ENCODE results near the gene SC5D.
A peak's percentile ranks its signal among the peaks of the same experiment; 100 is the strongest.

The SC5D gene

DNA sequence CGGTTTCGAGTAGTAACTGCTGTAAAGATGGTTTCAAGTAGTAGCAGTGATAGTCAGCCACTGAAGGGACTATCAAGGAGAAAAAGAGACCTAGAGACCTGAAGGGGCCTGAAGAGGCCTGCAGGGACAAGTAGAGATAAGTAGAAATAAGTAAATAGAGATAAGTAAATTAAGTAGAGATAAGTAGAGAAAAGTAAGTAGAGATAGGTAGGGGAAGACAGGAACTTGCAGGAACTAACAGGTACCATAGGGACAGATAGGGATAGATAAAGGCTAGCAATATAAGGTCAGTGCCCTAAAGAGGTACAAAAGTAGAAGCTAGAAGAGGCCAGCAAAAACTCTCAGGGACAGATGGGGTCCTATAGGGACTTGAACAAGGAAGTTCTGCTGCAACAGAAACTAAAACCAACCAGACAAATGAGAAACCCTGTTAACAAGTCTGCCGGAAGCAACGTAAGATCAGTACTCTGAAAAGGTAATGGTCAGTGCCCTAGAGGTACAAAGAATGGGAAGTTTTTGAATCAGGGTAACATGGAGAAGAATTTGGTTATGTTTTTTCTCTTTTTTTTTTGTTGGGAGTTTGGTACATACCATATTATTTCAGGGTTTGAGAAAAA is 9.6 kb upstream of the SC5D start:
- Histone ChIP-seq H3K4me1 (ENCODE audit: control insufficient read depth in 5 of 5, insufficient read depth in 5 of 5, low read length in 5 of 5) (peaks cover 0 to 9% (median 0%) of the 10 kb centered on the region in 5 donors), H3K4me3 (ENCODE audit: low read depth in 1 of 5, low read length in 5 of 5) (no peak overlapping the region), H3K9ac (ENCODE audit: low read length in 5 of 5) (no peak overlapping the region), H3K36me3 (ENCODE audit: control insufficient read depth in 5 of 5, insufficient read depth in 5 of 5, low read length in 5 of 5) (no peaks in the 10 kb centered on the region), H3K9me3 (ENCODE audit: control insufficient read depth in 5 of 5, low read length in 5 of 5) (peaks cover 0 to 14% (median 7%) of the 10 kb centered on the region in 5 donors), H3K27ac (ENCODE audit: low read depth, low read length) (no peak overlapping the region), H3K27me3 (ENCODE audit: control insufficient read depth in 5 of 5, insufficient read depth in 4 of 5, low read length in 5 of 5) (peaks cover 0 to 4% (median 0%) of the 10 kb centered on the region in 5 donors)

DNA sequence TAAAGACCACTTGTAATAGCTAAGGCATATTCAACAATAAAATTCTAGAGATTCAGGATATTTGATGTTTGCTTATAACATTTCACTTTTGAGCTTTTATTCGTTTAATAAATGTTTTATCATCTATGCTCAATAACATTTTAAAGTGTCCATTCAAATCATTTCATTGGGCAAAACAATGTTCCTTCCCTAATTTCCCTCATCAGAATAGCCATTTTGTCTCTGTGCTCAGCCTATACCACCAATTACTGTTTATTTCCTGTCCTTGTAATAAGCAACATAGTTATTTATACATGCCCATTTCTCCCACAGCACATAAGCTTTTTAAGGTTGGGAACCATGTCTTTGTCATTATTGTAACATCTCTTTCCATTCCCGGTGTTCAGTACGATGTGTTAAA is 1.3 kb upstream of the SC5D start:
- peaks cover 0 to 26% (median 16%) of the 10 kb centered on the region in 5 donors for H3K4me1 ChIP-seq (ENCODE audit: control insufficient read depth in 5 of 5, insufficient read depth in 5 of 5, low read length in 5 of 5)
- no peak overlapping the region for H3K4me3 ChIP-seq (ENCODE audit: low read depth in 1 of 5, low read length in 5 of 5)
- H3K27ac ChIP-seq (ENCODE audit: low read depth, low read length) = no peak overlapping the region
- no peaks in the 10 kb centered on the region for H3K36me3 ChIP-seq (ENCODE audit: control insufficient read depth in 5 of 5, insufficient read depth in 5 of 5, low read length in 5 of 5)
- H3K9me3 ChIP-seq (ENCODE audit: control insufficient read depth in 5 of 5, low read length in 5 of 5) = no peaks in the 10 kb centered on the region
- peaks cover 0 to 2% (median 0%) of the 10 kb centered on the region in 5 donors for H3K27me3 ChIP-seq (ENCODE audit: control insufficient read depth in 5 of 5, insufficient read depth in 4 of 5, low read length in 5 of 5)
- H3K9ac ChIP-seq (ENCODE audit: low read length in 5 of 5) = no peak overlapping the region

DNA sequence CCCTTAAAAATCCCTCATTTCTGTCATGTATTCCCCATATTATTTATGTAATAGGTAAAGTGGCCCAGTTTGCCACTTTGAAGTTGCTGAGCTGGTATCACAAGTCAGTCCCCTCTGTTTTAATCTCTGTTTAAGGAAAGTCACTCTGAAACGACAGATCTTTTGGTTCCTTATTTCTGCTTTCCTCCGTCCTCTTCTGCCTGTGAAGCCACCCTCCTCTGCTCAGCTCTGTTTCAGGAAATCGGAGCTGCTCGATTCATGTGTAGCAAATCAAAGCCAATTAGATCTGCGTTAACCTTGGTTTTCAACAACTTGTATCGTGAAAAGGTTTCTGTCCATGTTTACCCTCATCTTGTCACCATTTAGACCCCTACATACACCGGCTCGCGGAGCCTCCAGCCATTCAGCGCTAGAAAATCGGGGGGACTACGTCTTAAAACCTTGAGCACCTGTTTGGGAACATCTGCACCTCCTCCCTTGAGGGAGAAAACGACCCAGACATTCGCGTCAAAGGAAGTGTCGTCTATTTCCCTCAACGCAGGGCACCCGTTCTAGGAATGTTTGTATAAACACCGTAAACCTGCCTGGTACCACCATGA is 576 bp upstream of the SC5D start:
- Histone ChIP-seq H3K4me3 (ENCODE audit: low read depth in 1 of 5, low read length in 5 of 5) (peak overlapping the region; percentile 85 to 93 (median 91)), H3K9ac (ENCODE audit: low read length in 5 of 5) (peak overlapping the region; percentile 68 to 83 (median 73)), H3K9me3 (ENCODE audit: control insufficient read depth in 5 of 5, low read length in 5 of 5) (no peaks in the 10 kb centered on the region), H3K27ac (ENCODE audit: low read depth, low read length) (peak overlapping the region; percentile 73), H3K36me3 (ENCODE audit: control insufficient read depth in 5 of 5, insufficient read depth in 5 of 5, low read length in 5 of 5) (no peaks in the 10 kb centered on the region), H3K4me1 (ENCODE audit: control insufficient read depth in 5 of 5, insufficient read depth in 5 of 5, low read length in 5 of 5) (peaks cover 0 to 26% (median 16%) of the 10 kb centered on the region in 5 donors), H3K27me3 (ENCODE audit: control insufficient read depth in 5 of 5, insufficient read depth in 4 of 5, low read length in 5 of 5) (peaks cover 0 to 2% (median 0%) of the 10 kb centered on the region in 5 donors)

DNA sequence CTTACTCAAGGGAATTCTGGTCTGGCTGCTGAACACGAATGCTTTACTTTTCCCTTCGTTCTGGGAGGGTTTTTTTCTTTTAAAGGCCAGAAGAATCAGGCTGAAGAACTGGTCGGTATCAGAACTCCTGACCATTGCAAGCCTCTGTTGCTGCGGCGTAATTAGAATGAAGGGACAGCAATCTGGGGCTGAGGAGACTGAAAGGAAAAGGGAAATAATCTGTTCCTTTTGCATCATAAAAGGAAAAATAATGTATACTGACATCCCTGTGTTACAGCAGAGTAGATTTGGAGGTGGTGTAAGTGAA is 670 bp downstream of the SC5D start:
- Histone ChIP-seq H3K27ac (ENCODE audit: low read depth, low read length) (peak overlapping the region; percentile 73), H3K4me3 (ENCODE audit: low read depth in 1 of 5, low read length in 5 of 5) (peak overlapping the region; percentile 83 to 93 (median 89)), H3K36me3 (ENCODE audit: control insufficient read depth in 5 of 5, insufficient read depth in 5 of 5, low read length in 5 of 5) (no peaks in the 10 kb centered on the region), H3K9ac (ENCODE audit: low read length in 5 of 5) (peak overlapping the region; percentile 9 to 89 (median 87)), H3K9me3 (ENCODE audit: control insufficient read depth in 5 of 5, low read length in 5 of 5) (no peaks in the 10 kb centered on the region), H3K27me3 (ENCODE audit: control insufficient read depth in 5 of 5, insufficient read depth in 4 of 5, low read length in 5 of 5) (peaks cover 0 to 2% (median 0%) of the 10 kb centered on the region in 5 donors), H3K4me1 (ENCODE audit: control insufficient read depth in 5 of 5, insufficient read depth in 5 of 5, low read length in 5 of 5) (peaks cover 0 to 26% (median 16%) of the 10 kb centered on the region in 5 donors)

DNA sequence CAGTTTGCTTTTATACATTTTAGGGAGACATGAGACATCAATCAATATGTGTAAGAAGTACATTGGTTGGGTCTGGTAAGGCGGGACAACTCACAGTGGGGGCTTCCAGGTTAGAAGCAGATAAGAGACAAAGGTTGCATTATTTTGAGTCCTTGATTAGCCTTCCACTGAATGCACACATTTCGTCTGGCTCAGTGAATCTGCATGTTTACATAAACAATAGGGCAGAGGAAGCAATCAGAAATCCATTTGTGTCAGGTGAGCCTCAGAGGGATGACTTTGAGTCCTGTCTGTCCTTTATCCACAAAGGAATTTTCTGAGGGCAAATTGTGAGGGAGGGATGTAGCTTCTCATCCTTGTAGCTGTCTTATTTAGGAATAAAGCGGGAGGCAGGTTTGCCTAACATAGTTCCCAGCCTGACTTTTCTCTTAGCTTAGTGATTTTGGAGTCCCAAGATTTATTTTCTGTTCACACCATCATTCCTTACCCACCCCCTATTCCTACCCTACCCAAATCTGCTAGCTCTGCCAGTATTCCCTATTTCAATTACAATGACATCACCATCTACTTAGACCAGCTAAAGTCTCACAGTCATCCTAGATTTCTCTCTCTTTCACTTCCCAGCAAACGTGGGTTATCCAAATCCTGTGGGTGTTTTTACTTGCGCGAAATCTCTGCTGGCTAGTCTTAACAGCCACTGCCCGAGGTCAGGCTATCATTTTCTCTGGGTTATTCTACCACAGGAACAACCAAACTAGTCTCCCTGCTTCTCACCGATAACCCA is 2.9 kb downstream of the SC5D start:
- Histone ChIP-seq H3K4me1 (ENCODE audit: control insufficient read depth in 5 of 5, insufficient read depth in 5 of 5, low read length in 5 of 5) (peaks cover 0 to 31% (median 20%) of the 10 kb centered on the region in 5 donors), H3K27ac (ENCODE audit: low read depth, low read length) (no peak overlapping the region), H3K4me3 (ENCODE audit: low read depth in 1 of 5, low read length in 5 of 5) (no peak overlapping the region), H3K27me3 (ENCODE audit: control insufficient read depth in 5 of 5, insufficient read depth in 4 of 5, low read length in 5 of 5) (no peaks in the 10 kb centered on the region), H3K36me3 (ENCODE audit: control insufficient read depth in 5 of 5, insufficient read depth in 5 of 5, low read length in 5 of 5) (no peaks in the 10 kb centered on the region), H3K9ac (ENCODE audit: low read length in 5 of 5) (no peak overlapping the region), H3K9me3 (ENCODE audit: control insufficient read depth in 5 of 5, low read length in 5 of 5) (no peaks in the 10 kb centered on the region)

DNA sequence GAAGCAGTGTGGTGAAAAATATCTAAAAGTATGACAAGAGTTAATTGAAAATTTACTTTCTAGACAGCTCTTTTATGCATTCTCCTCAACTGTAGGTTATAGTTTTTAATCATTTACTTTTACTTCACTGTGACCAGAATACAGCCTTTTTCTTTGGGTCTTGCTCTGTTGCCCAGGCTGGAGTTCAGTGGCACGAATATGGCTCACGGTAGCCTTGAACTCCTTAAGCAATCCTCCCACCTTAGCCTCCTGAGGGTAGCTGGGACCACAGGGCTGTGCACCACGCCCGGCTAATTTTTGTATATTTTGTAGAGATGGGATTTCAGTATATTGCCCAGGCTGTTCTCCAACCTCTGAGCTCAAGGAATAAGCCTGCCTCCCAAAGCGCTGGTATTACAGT is 5.3 kb downstream of the SC5D start:
- H3K27ac ChIP-seq (ENCODE audit: low read depth, low read length) = no peak overlapping the region

DNA sequence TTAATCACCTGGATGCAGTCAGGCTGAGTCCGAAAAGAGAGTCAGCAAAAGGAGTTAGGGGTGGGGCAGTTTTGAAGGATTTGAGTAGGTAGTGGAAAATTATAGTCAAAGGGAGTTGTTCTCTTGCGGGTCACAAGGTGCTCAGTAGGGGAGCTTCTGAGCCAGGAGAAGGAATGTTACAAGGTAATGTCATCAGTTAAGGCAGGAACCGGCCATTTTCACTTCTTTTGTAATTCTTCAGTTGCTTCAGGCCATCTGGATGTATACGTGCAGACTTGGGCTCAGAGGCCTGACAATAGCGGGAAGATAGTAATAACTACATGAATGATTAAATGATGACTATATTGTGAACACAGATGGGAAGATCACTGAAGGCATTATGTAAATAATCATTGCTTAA is 6.2 kb downstream of the SC5D start:
- Histone ChIP-seq H3K4me1 (ENCODE audit: control insufficient read depth in 5 of 5, insufficient read depth in 5 of 5, low read length in 5 of 5) (peaks cover 0 to 30% (median 6%) of the 10 kb centered on the region in 5 donors), H3K4me3 (ENCODE audit: low read depth in 1 of 5, low read length in 5 of 5) (no peak overlapping the region), H3K27me3 (ENCODE audit: control insufficient read depth in 5 of 5, insufficient read depth in 4 of 5, low read length in 5 of 5) (no peaks in the 10 kb centered on the region), H3K27ac (ENCODE audit: low read depth, low read length) (no peak overlapping the region), H3K9me3 (ENCODE audit: control insufficient read depth in 5 of 5, low read length in 5 of 5) (no peaks in the 10 kb centered on the region), H3K36me3 (ENCODE audit: control insufficient read depth in 5 of 5, insufficient read depth in 5 of 5, low read length in 5 of 5) (peaks cover 0 to 3% (median 0%) of the 10 kb centered on the region in 5 donors), H3K9ac (ENCODE audit: low read length in 5 of 5) (no peak overlapping the region)

More for the DNA sequence above, 5.3 kb downstream of the SC5D start:
- Histone ChIP-seq H3K9me3 (ENCODE audit: control insufficient read depth in 5 of 5, low read length in 5 of 5) (no peaks in the 10 kb centered on the region), H3K36me3 (ENCODE audit: control insufficient read depth in 5 of 5, insufficient read depth in 5 of 5, low read length in 5 of 5) (no peaks in the 10 kb centered on the region), H3K4me3 (ENCODE audit: low read depth in 1 of 5, low read length in 5 of 5) (no peak overlapping the region), H3K9ac (ENCODE audit: low read length in 5 of 5) (no peak overlapping the region), H3K27me3 (ENCODE audit: control insufficient read depth in 5 of 5, insufficient read depth in 4 of 5, low read length in 5 of 5) (no peaks in the 10 kb centered on the region), H3K4me1 (ENCODE audit: control insufficient read depth in 5 of 5, insufficient read depth in 5 of 5, low read length in 5 of 5) (peaks cover 2 to 39% (median 15%) of the 10 kb centered on the region in 5 donors)

DNA sequence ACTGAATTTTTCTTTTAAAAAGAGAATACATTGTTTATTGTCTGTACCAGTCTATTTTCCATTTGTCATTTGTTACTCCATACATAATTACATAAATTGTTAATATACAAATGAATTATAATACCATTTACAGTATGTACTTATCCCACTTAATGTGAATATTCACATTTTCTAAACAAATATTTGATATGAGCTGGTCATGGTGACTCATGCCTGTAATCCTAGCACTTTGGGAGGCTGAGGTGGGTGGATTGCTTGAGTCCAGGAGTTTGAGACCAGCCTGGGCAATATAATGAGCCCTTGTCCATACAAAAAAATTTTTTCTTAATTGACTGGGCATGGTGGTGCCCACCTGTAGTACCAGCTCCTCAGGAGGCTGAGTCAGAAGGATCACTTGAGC is 6.8 kb downstream of the SC5D start:
- peaks cover 0 to 26% (median 3%) of the 10 kb centered on the region in 5 donors for H3K4me1 ChIP-seq (ENCODE audit: control insufficient read depth in 5 of 5, insufficient read depth in 5 of 5, low read length in 5 of 5)
- no peak overlapping the region for H3K9ac ChIP-seq (ENCODE audit: low read length in 5 of 5)
- H3K4me3 ChIP-seq (ENCODE audit: low read depth in 1 of 5, low read length in 5 of 5) = no peak overlapping the region
- no peak overlapping the region for H3K27ac ChIP-seq (ENCODE audit: low read depth, low read length)
- peaks cover 0 to 4% (median 3%) of the 10 kb centered on the region in 5 donors for H3K36me3 ChIP-seq (ENCODE audit: control insufficient read depth in 5 of 5, insufficient read depth in 5 of 5, low read length in 5 of 5)
- no peaks in the 10 kb centered on the region for H3K27me3 ChIP-seq (ENCODE audit: control insufficient read depth in 5 of 5, insufficient read depth in 4 of 5, low read length in 5 of 5)
- H3K9me3 ChIP-seq (ENCODE audit: control insufficient read depth in 5 of 5, low read length in 5 of 5) = no peaks in the 10 kb centered on the region

DNA sequence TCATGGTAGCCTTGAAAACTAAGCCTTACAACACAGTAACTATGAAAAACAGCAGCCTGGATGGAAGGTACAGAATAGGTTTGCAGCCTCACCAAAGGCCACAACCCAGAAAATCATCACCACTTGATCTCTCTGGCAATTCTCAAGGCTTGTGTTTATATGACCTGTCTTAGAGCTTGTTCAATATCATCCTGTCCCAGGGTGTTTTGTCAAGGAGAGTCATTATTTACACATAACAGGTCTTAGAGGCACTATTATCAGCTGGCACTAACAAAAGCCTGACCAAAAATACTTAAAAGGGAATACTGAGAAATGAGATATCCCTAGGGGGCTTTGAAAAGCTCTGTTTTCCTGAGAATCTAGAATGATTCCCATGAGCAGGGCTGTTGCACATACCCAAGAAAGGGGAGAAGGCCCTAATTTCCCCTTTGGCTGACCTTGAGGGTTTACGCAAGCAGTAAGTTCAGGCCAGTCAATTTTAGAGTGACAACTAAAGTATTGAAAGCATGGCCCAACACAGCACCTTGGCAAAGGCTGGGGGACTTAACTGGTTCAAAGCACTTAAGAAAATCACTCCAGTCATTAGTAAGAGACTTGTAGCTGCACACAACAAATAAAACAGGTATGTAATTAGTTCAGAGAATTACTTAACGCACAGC is 7.9 kb downstream of the SC5D start:
- peak overlapping the region in 1 of 5 donors; percentile 14 for H3K9ac ChIP-seq (ENCODE audit: low read length in 5 of 5)

More for the DNA sequence above, 7.9 kb downstream of the SC5D start:
- H3K4me3 ChIP-seq (ENCODE audit: low read depth in 1 of 5, low read length in 5 of 5) = no peak overlapping the region
- peaks cover 7 to 13% (median 10%) of the 10 kb centered on the region in 5 donors for H3K36me3 ChIP-seq (ENCODE audit: control insufficient read depth in 5 of 5, insufficient read depth in 5 of 5, low read length in 5 of 5)
- peak overlapping the region; percentile 63 for H3K27ac ChIP-seq (ENCODE audit: low read depth, low read length)
- no peaks in the 10 kb centered on the region for H3K9me3 ChIP-seq (ENCODE audit: control insufficient read depth in 5 of 5, low read length in 5 of 5)
- peaks cover 0 to 26% (median 3%) of the 10 kb centered on the region in 5 donors for H3K4me1 ChIP-seq (ENCODE audit: control insufficient read depth in 5 of 5, insufficient read depth in 5 of 5, low read length in 5 of 5)
- no peaks in the 10 kb centered on the region for H3K27me3 ChIP-seq (ENCODE audit: control insufficient read depth in 5 of 5, insufficient read depth in 4 of 5, low read length in 5 of 5)
